ENCODE measurements around the gene WHRN.

DNA sequence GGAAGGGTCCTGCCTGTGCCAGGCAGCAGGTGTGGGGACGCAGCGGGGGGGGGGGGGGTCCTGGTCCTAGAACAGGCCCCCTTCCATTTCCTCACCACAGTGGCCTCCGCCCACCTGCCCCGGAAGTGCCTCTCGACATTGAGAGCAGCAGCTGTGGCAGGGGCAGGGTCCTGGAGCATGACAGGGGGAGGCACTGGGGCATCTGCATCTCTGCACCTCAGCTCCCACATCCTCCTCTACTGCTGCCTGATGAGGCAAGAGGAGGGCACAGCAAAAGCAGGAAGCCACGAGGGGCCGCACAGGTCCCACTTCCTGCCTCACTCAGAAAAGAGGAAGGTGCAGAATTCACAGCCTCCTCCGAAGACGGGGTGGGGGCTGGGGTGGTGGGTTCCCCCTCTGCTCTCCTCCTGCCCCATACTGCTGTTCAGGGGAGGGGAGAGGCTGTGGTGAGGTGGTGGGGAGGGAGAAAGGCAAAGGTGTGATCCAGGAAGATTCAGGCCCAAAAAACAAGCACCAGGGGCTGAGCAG is 132.3 kb downstream of the WHRN start:
- TF ChIP-seq EP300 (conservative IDR thresholded peaks at IDR 0.05; ENCODE audit: poor library complexity, severe bottlenecking) (no peak), SMC3 (conservative IDR thresholded peaks at IDR 0.05; ENCODE audit: poor library complexity) (no peak), POLR2AphosphoS5 (IDR thresholded peaks at IDR 0.05) (no peak), TAF1 (IDR thresholded peaks at IDR 0.05; ENCODE audit: low read depth) (no peak), RAD21 (conservative IDR thresholded peaks at IDR 0.05) (no peak), EZH2 (IDR thresholded peaks at IDR 0.05; ENCODE audit: borderline replicate concordance, insufficient read depth, low read length, poor library complexity, severe bottlenecking) (no peak)
- TF ChIP-seq, protein P1, sequence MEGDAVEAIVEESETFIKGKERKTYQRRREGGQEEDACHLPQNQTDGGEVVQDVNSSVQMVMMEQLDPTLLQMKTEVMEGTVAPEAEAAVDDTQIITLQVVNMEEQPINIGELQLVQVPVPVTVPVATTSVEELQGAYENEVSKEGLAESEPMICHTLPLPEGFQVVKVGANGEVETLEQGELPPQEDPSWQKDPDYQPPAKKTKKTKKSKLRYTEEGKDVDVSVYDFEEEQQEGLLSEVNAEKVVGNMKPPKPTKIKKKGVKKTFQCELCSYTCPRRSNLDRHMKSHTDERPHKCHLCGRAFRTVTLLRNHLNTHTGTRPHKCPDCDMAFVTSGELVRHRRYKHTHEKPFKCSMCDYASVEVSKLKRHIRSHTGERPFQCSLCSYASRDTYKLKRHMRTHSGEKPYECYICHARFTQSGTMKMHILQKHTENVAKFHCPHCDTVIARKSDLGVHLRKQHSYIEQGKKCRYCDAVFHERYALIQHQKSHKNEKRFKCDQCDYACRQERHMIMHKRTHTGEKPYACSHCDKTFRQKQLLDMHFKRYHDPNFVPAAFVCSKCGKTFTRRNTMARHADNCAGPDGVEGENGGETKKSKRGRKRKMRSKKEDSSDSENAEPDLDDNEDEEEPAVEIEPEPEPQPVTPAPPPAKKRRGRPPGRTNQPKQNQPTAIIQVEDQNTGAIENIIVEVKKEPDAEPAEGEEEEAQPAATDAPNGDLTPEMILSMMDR (IDR thresholded peaks at IDR 0.05; ENCODE audit: poor library complexity, severe bottlenecking) = no peak
- TF ChIP-seq, protein P2, sequence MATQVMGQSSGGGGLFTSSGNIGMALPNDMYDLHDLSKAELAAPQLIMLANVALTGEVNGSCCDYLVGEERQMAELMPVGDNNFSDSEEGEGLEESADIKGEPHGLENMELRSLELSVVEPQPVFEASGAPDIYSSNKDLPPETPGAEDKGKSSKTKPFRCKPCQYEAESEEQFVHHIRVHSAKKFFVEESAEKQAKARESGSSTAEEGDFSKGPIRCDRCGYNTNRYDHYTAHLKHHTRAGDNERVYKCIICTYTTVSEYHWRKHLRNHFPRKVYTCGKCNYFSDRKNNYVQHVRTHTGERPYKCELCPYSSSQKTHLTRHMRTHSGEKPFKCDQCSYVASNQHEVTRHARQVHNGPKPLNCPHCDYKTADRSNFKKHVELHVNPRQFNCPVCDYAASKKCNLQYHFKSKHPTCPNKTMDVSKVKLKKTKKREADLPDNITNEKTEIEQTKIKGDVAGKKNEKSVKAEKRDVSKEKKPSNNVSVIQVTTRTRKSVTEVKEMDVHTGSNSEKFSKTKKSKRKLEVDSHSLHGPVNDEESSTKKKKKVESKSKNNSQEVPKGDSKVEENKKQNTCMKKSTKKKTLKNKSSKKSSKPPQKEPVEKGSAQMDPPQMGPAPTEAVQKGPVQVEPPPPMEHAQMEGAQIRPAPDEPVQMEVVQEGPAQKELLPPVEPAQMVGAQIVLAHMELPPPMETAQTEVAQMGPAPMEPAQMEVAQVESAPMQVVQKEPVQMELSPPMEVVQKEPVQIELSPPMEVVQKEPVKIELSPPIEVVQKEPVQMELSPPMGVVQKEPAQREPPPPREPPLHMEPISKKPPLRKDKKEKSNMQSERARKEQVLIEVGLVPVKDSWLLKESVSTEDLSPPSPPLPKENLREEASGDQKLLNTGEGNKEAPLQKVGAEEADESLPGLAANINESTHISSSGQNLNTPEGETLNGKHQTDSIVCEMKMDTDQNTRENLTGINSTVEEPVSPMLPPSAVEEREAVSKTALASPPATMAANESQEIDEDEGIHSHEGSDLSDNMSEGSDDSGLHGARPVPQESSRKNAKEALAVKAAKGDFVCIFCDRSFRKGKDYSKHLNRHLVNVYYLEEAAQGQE (IDR thresholded peaks at IDR 0.05; ENCODE audit: borderline replicate concordance) = no peak

Measured in neural cell (in vitro differentiated cells).